GM19463 (cell line): ENCODE data around the gene ZFHX3.

Experiments
- ATAC-seq: cut with Tn5 transposase; IDR thresholded peaks from one replicate; pipeline ENCODE4 v1.9.1; 2021; ENCODE audit warnings: mild to moderate bottlenecking, moderate library complexity; ENCODE audit not compliant: unreplicated experiment

Gene ZFHX3

DNA sequence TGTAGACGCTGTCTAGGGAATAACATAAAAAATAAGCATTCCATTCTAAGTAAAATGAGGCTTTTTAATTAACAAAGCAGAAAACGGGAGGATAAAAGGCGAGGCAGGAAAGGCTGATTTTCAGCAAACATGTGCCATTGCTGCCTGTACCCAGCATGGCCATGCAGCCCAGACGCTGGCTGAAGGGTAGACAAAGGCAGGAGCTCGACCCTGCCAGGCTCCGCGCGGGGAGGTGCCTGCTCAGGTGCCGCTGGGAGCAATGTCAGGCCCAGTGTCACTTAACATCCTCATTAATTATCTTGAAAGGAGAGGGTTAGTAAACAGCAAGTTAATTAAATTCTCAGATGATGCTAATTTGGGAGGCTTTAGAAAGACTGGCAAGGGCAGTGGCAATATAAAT is 136.0 kb downstream of the ZFHX3 start:
- no peak for ATAC-seq

DNA sequence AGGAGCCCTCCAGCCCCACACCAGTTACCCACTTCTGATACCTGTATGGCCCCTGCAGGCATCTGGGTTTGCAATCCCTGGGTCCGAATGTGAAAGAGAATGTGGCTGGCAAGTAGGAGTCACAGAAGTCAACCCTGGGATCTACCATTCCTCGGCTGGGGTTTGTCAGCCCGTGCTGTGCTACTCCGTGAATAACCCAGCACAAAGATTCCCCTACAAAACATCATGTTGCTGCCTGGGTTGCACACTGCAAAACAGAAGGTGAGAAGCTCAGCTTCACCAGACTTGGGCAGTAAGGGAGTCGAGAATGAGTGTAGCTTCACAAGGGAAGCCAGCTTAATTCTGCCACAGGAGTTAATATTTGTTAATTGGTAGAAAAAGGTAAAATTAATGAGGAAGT is 137.1 kb downstream of the ZFHX3 start:
- ATAC-seq, result no peak

DNA sequence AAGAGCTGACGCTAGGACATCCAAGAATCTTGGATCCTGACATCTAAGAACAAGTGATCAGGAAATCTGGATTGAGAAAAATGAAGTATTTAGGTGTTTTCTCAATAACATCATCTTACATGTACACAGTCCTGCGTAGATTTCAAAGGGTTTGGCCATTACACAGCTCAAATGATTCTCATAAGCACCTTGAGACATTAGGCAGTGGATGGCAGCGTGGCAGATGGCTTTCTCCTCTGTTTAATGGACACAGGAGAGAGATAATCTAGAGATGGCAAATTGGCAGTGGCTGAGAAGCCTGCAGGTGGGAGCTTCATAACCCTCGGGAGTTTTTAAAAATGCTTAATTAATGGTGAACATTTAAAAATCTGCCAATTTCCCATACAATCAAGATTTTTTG is 137.5 kb downstream of the ZFHX3 start:
- no peak for ATAC-seq

DNA sequence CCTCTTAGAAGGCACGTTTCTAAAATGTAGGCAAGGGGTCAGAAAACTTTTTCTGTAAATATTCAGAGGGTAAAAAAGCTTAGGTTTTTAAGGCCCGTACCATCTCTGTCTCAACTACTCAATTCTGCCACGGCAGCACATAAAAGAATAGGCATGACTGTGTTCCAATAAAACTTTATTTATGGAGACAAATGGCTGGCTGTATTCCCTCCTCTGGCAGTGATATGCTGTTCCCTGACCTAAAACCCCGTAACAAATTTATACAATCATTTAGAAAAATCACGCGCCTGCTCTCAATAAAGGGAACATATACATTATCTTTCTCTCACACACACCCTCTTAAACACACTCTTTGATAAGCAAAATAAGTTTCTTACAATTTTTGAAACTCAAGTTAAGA is 138.7 kb downstream of the ZFHX3 start:
- ATAC-seq, result no peak

DNA sequence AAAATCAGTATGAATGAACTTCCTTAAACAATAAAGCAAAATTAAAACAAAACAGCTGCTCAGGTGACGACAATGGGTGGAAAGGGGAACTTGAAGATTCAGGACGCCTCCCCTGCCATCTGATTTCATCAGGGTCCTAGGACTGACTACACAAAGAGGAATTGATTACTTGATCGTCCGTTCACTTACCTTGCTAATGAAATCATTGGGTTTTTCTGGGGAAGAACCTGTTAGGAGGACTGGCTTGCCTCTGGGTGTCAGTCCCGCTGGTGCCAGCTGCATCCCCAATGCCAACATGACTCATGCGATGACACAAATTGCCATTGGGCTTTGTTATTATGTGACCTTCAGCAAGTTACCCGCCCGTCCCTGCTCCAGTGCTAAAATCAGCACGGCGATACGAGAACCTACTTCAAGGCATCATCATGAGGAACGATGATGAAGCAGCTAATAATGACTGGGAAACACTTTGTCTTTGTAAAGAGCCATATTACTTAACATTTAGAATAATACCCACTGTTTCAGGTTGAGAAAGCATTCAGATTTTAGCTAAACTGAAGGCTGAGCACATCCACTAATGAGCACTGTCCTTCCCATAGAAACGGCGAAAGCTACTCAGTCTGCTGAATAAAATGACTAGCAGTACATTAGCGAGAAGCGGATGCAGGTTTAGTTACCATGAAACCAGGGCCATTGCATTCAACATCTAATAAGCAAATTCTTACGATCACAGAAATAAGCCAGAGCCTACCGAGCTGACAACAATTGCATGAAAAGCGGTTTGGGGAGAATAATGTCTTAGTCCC is 139.4 kb downstream of the ZFHX3 start:
- no peak for ATAC-seq

DNA sequence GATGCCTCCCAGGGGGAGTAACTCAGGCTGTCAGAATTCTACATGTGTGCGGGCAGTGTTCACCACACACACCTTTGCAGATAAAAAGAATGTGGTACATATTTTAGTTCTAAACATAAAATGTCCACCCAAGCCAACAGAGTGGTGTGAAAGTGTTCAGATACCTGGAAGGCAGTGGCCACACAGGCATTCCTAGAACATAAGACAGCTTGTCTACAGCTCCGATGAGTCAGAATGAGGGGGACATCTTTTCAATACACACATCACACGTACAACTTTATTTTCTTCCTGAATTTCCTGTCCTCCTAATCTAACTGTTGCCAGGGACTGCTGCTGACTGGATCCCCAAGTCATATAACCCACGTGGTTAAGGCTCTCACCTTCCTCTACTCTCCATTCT is 142.3 kb downstream of the ZFHX3 start:
- no peak for ATAC-seq

DNA sequence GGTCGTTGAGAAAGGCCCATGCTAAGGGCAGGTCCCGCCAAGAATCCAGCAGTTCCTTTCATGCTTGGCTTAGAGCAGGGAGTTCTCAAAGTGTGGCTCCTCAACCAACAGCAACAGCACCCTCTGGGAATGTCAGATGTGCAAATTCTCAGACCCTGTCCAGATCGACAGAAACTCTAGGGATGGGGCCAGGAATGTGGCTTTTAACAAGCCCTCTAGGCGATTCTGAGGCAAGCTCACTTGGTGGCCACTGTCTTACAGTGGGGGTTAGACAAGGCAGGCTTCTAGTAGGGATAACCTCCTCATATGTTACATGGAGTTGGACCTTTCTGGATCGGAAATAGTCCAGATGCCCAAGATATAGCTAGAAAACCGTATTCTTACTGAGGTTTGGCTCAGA is 144.8 kb downstream of the ZFHX3 start:
- ATAC-seq, result no peak

DNA sequence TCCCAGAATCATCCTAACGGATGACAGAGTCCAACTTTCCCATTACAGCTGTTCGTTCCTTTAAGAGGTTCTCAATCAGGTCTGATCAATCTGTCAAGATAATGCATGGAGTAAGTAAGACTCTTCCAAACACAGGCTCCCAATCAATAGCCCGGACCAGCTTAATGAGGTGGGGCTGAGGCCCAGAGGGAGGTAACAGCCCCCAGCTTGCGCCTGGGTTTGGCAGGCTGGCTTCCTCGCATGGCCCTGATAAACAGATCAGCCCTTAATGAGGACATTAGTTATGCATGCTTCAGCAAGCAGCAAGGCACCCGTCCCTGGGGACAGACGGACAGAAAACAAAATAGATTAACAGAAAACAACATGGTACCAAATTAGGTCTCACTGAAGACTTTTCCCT is 145.7 kb downstream of the ZFHX3 start:
- no peak for ATAC-seq

DNA sequence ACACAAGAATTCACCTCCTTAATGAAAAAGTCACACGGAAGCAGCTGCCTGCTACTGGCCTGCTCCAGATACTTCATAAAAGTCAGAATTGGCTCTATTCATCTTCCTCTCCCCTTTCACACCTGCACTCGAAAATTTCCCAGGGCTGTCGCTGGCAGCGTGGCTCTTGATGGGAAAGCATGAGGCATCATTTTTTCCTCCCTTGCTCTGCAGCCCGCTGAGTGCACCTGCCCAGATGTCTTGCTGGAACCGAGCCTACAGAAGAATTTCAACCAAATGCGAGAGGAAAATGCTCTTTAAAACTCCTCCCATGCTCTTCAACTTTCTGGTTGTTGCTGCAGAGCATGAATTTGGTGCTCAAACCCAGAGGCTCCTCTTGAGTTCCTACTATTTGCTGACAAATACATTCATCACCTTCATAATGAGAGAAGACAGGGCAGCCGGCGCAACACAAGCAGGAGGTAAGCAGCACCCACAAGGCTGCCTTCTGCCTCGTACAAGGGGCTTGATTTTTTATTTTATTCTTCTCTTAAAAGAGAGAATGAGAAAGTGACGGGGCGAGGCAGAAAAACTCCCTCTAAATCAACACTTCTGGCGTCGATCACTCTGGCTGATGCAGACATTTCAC is 146.8 kb downstream of the ZFHX3 start:
- ATAC-seq, result no peak

DNA sequence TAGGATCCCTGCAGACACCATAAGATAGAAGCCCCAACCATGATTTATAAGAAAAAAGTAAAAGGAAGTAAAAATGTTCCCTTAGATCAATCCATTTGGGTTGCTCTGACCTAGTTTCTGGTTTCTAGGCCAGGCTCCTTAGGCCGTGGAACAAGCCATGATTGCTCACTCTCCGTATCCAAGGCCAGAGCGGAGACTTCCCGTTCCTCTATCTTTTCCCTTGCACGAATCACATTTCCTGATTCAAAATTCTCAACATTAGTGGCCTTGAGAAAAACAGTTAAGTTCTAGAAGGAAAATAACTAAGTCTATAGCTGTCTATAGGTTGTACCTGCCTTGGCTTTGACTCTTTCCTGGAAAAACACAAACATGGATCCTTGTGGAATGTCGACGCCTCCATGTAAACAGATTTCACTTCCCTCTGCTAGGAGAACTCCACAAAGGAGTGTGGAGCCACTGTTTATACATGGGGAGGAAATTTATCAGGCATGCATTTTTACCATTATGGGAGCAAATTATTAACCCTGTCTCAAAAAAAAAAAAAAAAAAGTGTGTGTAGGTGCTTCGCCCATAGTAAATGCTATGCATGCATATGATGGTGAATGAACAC is 149.6 kb downstream of the ZFHX3 start:
- ATAC-seq, result no peak

DNA sequence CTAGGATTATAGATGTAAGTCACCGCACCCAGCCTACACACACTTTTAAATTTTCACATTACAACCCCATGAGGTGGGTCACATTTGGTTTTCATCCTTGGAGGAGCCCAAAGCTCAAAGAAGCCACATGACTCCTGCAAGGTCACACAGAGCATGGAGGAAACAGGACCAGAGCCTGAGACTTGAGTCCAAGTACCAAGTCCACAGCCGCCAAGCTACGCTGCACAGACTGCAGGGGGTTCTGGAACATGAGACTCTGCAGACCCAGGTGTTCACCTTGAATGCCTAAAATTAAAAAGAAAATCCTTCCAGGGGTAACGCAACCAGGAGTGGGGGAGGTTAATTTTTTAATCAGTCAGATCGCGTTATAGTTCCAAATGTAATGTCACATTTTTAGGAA is 150.2 kb downstream of the ZFHX3 start:
- no peak for ATAC-seq

DNA sequence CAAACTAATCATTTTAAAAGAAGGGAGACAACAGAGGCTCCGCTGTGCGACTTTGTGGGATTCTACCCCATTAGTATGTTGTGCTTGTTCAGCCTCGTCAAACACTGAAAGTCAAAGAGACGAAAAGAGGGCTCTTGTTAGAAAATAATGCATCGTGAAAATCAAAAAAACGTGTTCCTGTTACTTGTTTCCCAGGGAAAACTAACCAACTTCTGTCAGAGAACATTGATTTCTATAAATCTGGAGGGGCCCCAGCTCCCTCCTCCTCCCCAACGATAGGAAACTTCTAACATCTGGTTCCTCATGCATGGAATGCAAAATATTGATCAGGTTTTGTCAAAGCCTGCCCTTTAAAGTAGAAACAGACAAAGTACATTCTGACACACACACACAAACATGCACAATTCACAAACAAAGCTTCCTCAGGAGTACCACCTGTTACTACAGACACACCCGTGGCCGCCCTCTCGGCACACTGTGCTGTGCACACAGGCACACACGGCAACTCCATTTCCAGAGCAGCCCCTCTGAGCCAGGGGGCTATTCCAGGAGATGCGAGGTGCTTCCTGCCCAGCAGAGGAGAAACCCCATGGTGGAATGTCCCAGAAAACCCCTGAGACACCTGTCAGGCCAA is 151.3 kb downstream of the ZFHX3 start:
- no peak for ATAC-seq

DNA sequence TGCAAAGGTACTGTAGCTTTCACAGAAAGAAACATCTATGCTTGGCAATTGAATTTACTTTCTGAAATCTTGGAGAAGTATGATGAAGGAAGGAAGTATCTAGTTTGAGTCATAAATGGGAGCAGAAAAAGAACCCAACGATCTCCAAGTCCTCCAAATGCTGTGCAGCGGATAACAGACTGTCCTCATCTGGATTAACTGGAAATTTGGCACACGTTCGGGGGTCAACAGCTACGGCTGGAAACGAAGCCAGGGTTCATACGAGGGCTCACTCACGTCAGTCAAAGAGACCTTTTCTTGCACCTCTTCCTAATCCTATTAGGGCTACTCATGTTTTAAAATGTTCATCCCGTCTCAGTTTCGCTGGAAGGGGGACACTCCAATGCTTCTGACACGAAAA is 152.0 kb downstream of the ZFHX3 start:
- ATAC-seq, result no peak

DNA sequence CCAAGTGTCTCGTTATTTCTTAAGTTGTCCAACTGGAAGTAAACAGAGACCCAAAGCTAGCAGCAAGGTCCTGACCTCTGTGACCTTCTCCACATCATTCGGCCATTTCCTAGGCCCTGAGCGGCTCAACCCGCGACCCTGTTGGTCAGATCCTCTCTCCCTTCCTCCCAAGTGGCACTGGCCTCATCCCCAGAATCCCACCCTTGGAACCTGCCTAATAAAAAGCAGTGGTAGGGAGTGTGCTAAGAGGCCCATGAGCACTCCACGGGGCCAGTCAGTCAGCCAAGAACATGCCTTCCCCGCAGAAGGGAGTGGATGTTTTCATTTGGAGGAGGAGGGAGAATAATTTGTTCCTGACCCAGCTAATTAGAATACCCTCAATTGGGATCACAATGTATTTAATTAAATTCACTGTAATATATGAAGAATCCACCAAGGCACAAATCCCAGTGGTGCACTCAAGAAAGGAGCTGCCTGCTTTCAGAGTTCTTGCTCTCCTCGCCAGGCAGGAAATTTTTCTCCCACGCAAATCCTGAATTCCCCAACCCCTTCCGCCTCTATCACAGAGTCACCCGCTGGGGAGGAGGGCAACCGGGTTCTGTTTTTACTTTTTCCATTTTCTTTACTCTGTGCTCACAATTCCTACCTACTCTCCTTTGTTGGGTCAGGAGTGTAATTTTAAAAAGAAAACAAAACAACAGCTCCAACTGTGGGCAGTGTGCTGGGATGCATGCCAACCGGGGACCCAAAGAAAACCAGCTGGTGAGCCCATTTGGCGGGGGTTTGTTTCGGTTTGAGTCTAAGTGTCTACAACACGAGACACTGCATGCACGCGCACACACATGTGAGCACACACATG is 153.4 kb downstream of the ZFHX3 start:
- ATAC-seq, result no peak

DNA sequence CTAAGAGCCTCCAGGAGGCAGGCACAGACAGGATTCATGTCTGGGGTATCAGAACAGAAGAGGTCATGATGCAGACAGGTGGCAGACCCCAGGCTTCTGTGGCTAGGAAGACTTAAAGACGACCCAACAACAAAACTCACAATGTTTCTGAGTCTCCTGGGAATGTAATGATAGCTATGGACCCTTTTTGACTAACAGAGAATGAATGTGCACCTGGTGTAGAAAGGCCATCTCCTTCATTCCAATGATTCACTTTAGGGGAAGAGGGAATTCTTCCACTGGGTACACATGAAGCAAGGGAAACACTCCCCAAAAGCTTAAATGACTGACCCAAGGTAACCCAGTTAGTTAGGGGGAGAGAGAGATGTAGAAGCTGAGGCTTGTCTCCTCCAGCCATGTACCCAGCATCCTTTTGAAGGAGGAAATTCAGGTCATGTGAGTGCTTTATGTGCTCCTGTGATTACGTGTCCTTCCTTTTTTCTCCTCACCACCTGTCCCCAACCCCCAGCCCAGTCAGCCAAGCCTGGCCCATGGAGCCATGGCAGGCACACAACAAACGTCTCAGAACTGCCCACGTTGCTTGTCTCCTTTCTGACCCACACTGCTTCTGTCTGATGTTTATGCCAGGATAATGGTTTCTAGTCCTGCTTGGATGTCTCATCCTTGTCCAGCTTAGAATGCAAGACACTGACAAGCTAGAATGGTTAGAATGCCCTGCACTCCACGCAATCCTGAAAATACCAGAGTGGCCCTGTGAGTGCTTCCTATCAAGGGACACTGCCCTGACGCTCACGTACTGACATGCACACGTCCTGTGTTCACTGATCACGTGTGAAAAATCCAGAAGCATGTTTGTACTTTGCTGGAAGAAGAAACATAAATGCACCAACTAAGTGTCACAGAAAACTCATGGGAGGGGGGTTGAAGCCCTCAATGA is 156.4 kb downstream of the ZFHX3 start:
- no peak for ATAC-seq

DNA sequence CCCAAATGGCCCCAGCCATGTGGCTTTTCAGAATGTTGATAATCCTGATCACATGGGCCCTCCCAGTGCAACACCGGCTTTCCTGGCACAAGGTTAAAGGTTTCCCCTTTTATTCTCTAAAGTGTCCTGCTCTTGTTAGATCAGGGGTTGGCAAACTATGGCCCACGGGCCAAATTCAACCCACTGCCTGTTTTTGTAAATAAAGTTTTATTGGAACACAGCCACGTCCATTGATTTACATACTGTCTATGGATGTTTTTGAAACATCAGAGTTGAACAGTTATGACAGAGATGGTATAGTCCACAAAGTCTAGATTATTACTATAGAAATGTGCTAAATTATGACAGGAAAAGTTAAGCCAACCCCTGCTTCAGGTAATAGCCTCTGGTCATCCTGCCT is 157.3 kb downstream of the ZFHX3 start:
- ATAC-seq, result no peak

DNA sequence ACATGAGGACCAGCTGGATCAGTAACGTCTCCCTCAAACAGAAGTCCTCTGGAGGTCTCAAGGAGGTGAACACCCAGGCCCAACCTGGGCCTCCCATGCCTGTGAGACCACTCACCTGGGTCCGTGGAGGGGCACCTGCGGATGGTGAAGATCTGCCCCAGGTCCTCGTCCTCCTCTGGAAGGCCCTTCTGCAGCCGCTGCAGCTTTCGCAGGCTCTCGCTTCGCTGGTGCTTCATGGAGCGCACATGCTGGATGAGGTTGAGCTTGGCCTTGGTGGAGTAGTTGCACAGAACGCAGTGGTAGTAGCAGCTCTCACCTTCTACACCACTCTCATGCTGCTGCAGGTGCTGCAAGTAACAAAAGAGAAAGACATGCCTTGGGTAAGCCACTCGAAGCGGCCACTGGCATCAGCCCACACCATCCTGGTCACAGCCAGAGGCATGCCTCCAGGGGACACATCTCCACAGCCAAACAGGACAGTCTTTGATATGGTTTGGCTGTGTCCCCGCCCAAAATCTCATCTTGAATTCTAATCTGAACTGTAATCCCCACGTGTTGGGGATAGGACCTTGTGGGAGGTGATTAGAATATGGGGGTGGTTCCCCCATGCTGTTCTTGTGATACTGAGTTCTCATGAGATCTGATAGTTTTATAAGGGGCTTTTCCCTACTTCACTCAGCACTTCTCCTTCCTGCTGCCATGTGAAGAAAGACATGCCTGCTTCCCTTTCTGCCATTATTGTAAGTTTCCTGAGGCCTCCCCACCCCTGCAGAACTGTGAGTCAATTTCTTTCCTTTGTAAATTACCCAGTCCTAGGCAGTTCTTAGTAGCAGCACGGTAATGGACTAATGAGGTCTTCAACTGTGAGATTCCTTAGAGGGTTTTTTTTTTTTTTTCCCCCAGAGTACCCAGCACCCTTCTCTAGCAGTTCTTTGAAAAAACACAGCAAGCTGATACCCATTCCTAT is 158.0 kb downstream of the ZFHX3 start:
- no peak for ATAC-seq

DNA sequence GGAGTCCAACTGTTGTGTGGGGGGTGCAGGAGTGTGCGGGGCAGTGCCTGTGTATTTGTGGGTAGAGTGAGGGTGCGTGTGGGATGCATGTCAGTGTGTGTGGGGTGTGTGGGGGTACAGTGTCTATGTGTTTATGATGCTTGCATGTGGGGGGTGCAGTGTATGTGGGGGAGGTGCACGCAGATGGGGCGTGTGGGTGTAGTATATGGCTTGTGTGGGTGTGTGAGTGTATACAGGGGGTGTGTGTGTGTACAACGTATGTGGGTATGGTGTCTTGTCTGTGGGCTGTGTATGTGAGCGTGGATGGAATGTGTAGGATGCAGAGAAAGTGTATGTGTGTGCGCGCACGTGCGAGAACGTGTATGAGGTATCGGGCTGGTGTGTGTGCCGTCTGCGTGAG is 160.4 kb downstream of the ZFHX3 start:
- no peak for ATAC-seq
